Mesenchymal stem cell (in vitro differentiated cells and primary cell): ENCODE measurements around the gene ERC2.

ENCODE experiments used
- DNase-seq: peaks from one replicate; pipeline ENCODE4 v3.0.0-alpha.2; 2013
- H2AFZ ChIP-seq: one replicate; pipeline ENCODE4 v1.6.1; 2013; ENCODE audit warnings: low read depth, mild to moderate bottlenecking, control low read depth, inconsistent platforms, low read length, moderate library complexity
- H2AK5ac ChIP-seq: 2 replicates; pipeline ENCODE4 v1.6.1; 2013; ENCODE audit warnings: low read length, moderate library complexity, mild to moderate bottlenecking, inconsistent platforms; ENCODE audit not compliant: severe bottlenecking
- H2BK120ac ChIP-seq: one replicate; pipeline ENCODE4 v1.6.1; 2013; ENCODE audit warnings: low read depth, mild to moderate bottlenecking, inconsistent platforms, low read length, moderate library complexity
- H2BK12ac ChIP-seq, 2 experiments: one replicate each; pipeline ENCODE4 v1.6.1; 2013; ENCODE audit warnings: inconsistent platforms in 2 of 2, low read length in 2 of 2, mild to moderate bottlenecking in 2 of 2, moderate library complexity in 2 of 2, control low read depth in 1 of 2
- H2BK15ac ChIP-seq: one replicate; pipeline ENCODE4 v1.6.1; 2013; ENCODE audit warnings: mild to moderate bottlenecking, low read depth, inconsistent platforms; ENCODE audit not compliant: poor library complexity, severe bottlenecking
- H2BK5ac ChIP-seq: 2 replicates; pipeline ENCODE4 v1.6.1; 2013; ENCODE audit warnings: low read depth, mild to moderate bottlenecking, low read length, control low read depth, inconsistent platforms; ENCODE audit not compliant: poor library complexity, severe bottlenecking
- H3K14ac ChIP-seq, 2 experiments: one replicate each; pipeline ENCODE4 v1.6.1; 2013; ENCODE audit warnings: inconsistent platforms in 2 of 2, low read length in 2 of 2, control low read depth in 1 of 2, mild to moderate bottlenecking in 1 of 2, moderate library complexity in 1 of 2
- H3K18ac ChIP-seq, 2 experiments: one replicate each; pipeline ENCODE4 v1.6.1; 2013; ENCODE audit warnings: inconsistent platforms in 2 of 2, low read length in 2 of 2, control low read depth in 1 of 2, low read depth in 1 of 2, mild to moderate bottlenecking in 1 of 2
- H3K23ac ChIP-seq, 2 experiments: one replicate each; pipeline ENCODE4 v1.6.1; 2013; ENCODE audit warnings: inconsistent platforms in 2 of 2, low read length in 2 of 2, mild to moderate bottlenecking in 2 of 2, moderate library complexity in 2 of 2, control low read depth in 1 of 2
- H3K27ac ChIP-seq: 2 replicates; pipeline ENCODE4 v1.5.1; 2013; ENCODE audit warnings: mild to moderate bottlenecking, moderate library complexity, low read length, control low read depth, inconsistent platforms; ENCODE audit not compliant: poor library complexity, severe bottlenecking
- H3K27me3 ChIP-seq, 2 experiments: 2 replicates each; pipeline versions ENCODE4 v1.6.1 to v1.7.0; 2013; ENCODE audit warnings: low read length in 2 of 2, mild to moderate bottlenecking in 2 of 2, moderate library complexity in 2 of 2, control low read depth in 1 of 2, inconsistent platforms in 1 of 2; ENCODE audit not compliant: control insufficient read depth in 1 of 2, insufficient read depth in 1 of 2
- H3K36me3 ChIP-seq, 2 experiments: 2 replicates each; pipeline versions ENCODE4 v1.6.1 to v1.7.0; 2013; ENCODE audit warnings: low read length in 2 of 2, control low read depth in 1 of 2, inconsistent platforms in 1 of 2, low read depth in 1 of 2, mild to moderate bottlenecking in 1 of 2; ENCODE audit not compliant: insufficient read depth in 2 of 2, control insufficient read depth in 1 of 2
- H3K4ac ChIP-seq, 2 experiments: one replicate each; pipeline ENCODE4 v1.6.1; 2013; ENCODE audit warnings: inconsistent platforms in 2 of 2, low read length in 2 of 2, mild to moderate bottlenecking in 2 of 2, moderate library complexity in 2 of 2, control low read depth in 1 of 2, low read depth in 1 of 2
- H3K4me1 ChIP-seq: 2 replicates; pipeline ENCODE4 v1.6.1; 2013; ENCODE audit warnings: low read depth, low read length, control low read depth; ENCODE audit not compliant: control insufficient read depth, insufficient read depth
- H3K4me2 ChIP-seq: 2 replicates; pipeline ENCODE4 v1.6.1; 2013; ENCODE audit warnings: low read length, mild to moderate bottlenecking, inconsistent platforms; ENCODE audit not compliant: poor library complexity, severe bottlenecking
- H3K4me3 ChIP-seq, 2 experiments: 2 replicates each; pipeline versions ENCODE4 v1.5.1 to v1.7.0; 2013; ENCODE audit warnings: low read length in 2 of 2, mild to moderate bottlenecking in 2 of 2, control low read depth in 1 of 2, low read depth in 1 of 2; ENCODE audit not compliant: insufficient read depth in 1 of 2
- H3K79me1 ChIP-seq: replicated peaks from 2 replicates; pipeline ENCODE4 v1.6.1; 2013; ENCODE audit warnings: mild to moderate bottlenecking, control low read depth, low read length, inconsistent platforms; ENCODE audit not compliant: poor library complexity, severe bottlenecking
- H3K9ac ChIP-seq: 2 replicates; pipeline ENCODE4 v1.7.0; 2013; ENCODE audit warnings: mild to moderate bottlenecking, low read length, moderate library complexity
- H3K9me3 ChIP-seq: 2 replicates; pipeline ENCODE4 v1.7.0; 2013; ENCODE audit warnings: mild to moderate bottlenecking, low read length; ENCODE audit not compliant: control insufficient read depth
- H4K8ac ChIP-seq: one replicate; pipeline ENCODE4 v1.6.1; 2013; ENCODE audit warnings: inconsistent platforms, mild to moderate bottlenecking, low read length, moderate library complexity
- H4K91ac ChIP-seq: one replicate; pipeline ENCODE4 v1.6.1; 2013; ENCODE audit warnings: mild to moderate bottlenecking, low read length, inconsistent platforms
- WGBS: methylation state at CpG from one replicate; pipeline ENCODE4 v1.1.7; 2013; ENCODE audit warnings: mixed read lengths; 5-methylcytosine and 5-hydroxymethylcytosine counted together

Gene ERC2

DNA sequence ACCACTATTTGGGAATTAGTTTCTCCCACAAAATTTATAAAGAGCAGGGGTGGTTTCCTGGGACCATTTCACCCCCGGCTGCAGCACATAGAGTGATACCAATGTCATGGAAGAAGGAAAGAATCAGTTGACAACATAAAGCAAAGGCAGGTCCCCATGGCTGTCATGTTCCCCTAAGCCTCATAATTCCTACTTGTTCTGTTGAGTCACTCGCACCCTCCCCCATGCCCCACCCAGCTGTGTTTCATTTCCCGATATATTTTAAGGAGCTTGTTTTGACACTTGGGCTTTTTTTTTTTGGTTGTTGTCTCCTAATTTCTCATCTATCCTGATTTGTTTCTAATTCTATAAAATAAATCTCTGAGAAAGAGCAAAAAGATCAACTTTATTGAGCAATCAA is 24.9 kb downstream of the ERC2 start:
- no peak overlapping the region for H3K23ac ChIP-seq
- H2BK15ac ChIP-seq, result no peak overlapping the region
- H4K91ac ChIP-seq, result no peak overlapping the region
- 63% methylated on average over 1 of the region's 3 CpGs for WGBS
- no peak overlapping the region for H3K27ac ChIP-seq
- H3K27me3 ChIP-seq, result peaks cover 0 to 3% of the 10 kb centered on the region in 2 experiments
- no peak overlapping the region for H3K4me2 ChIP-seq
- H4K8ac ChIP-seq, result no peak overlapping the region
- H2BK12ac ChIP-seq, result no peak overlapping the region
- no peak for DNase-seq
- H2BK120ac ChIP-seq, result no peak overlapping the region
- H2BK5ac ChIP-seq, result no peak overlapping the region
- no peaks in the 10 kb centered on the region for H3K36me3 ChIP-seq
- peaks cover 3% of the 10 kb centered on the region for H3K79me1 ChIP-seq
- H3K9ac ChIP-seq, result no peak overlapping the region
- no peak overlapping the region for H2AK5ac ChIP-seq
- no peak overlapping the region for H2AFZ ChIP-seq
- no peak overlapping the region for H3K18ac ChIP-seq
- no peak overlapping the region for H3K4me3 ChIP-seq
- H3K9me3 ChIP-seq, result no peaks in the 10 kb centered on the region
- no peak overlapping the region for H3K14ac ChIP-seq
- no peak overlapping the region for H3K4ac ChIP-seq
- peaks cover 3% of the 10 kb centered on the region for H3K4me1 ChIP-seq

DNA sequence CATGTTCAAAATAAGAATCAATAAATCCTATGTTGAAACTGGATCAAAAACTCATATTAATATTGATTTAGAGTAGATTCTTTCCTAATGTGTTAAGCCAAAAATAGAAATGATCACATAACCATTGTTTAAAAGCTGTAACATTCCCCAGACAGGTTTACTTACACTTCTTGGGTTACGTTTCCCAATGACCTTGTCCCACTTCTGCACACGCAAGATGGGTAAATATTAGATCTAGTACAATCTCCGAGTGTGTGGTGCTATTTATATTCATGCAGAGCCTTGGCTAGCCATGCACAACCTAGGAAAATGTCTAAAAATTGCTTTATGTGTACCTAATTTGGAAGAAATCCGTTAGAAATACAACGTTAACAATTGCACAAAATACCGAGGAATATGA is 39.6 kb downstream of the ERC2 start:
- H3K79me1 ChIP-seq, result no peaks in the 10 kb centered on the region
- H3K18ac ChIP-seq, result no peak overlapping the region
- H3K36me3 ChIP-seq, result no peaks in the 10 kb centered on the region
- WGBS, result 84% methylated on average over 5 of the region's 6 CpGs
- no peak overlapping the region for H2AFZ ChIP-seq
- H3K4me2 ChIP-seq, result no peak overlapping the region
- no peaks in the 10 kb centered on the region for H3K4me1 ChIP-seq
- no peak for DNase-seq
- peaks cover 2% of the 10 kb centered on the region for H3K9me3 ChIP-seq
- no peak overlapping the region for H3K23ac ChIP-seq
- H2BK12ac ChIP-seq, result no peak overlapping the region
- H3K27me3 ChIP-seq, result no peaks in the 10 kb centered on the region
- no peak overlapping the region for H3K14ac ChIP-seq
- no peak overlapping the region for H2BK120ac ChIP-seq
- no peak overlapping the region for H2AK5ac ChIP-seq
- no peak overlapping the region for H4K8ac ChIP-seq
- H2BK5ac ChIP-seq, result no peak overlapping the region
- no peak overlapping the region for H3K27ac ChIP-seq
- H3K4me3 ChIP-seq, result no peak overlapping the region
- H3K9ac ChIP-seq, result no peak overlapping the region
- H4K91ac ChIP-seq, result no peak overlapping the region
- no peak overlapping the region for H3K4ac ChIP-seq
- no peak overlapping the region for H2BK15ac ChIP-seq

DNA sequence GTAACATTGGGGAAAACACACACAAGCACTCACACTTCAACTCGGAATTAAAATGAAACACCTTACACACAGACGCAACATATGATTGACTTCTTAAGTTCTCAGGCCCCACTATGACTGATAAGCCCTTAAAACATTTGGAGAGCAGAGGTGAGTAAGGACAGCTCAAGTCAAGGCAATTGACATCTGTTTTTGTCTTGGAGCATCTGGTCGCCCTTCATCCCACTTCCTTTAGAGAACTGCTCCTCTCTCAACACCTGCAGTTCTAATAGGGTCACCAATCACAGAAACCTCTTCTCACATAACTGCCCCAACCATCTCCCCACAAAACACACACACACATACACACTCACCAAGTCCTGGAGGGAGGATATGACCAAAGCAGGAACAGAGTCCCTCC is 43.4 kb downstream of the ERC2 start:
- no peak overlapping the region for H3K14ac ChIP-seq
- no peak overlapping the region for H3K4me3 ChIP-seq
- no peak for DNase-seq
- WGBS, result 77% methylated on average over 3 of the region's 3 CpGs
- H2AFZ ChIP-seq, result no peak overlapping the region
- H2BK12ac ChIP-seq, result no peak overlapping the region
- no peak overlapping the region for H3K18ac ChIP-seq
- no peak overlapping the region for H3K23ac ChIP-seq
- no peak overlapping the region for H3K27ac ChIP-seq
- H3K36me3 ChIP-seq, result no peaks in the 10 kb centered on the region
- H2AK5ac ChIP-seq, result no peak overlapping the region
- no peaks in the 10 kb centered on the region for H3K4me1 ChIP-seq
- H2BK120ac ChIP-seq, result no peak overlapping the region
- H3K4ac ChIP-seq, result no peak overlapping the region
- no peak overlapping the region for H4K8ac ChIP-seq
- peaks cover 2% of the 10 kb centered on the region for H3K9me3 ChIP-seq
- no peaks in the 10 kb centered on the region for H3K79me1 ChIP-seq
- no peak overlapping the region for H3K4me2 ChIP-seq
- no peak overlapping the region for H2BK5ac ChIP-seq
- H2BK15ac ChIP-seq, result no peak overlapping the region
- no peaks in the 10 kb centered on the region for H3K27me3 ChIP-seq
- H4K91ac ChIP-seq, result no peak overlapping the region
- no peak overlapping the region for H3K9ac ChIP-seq

DNA sequence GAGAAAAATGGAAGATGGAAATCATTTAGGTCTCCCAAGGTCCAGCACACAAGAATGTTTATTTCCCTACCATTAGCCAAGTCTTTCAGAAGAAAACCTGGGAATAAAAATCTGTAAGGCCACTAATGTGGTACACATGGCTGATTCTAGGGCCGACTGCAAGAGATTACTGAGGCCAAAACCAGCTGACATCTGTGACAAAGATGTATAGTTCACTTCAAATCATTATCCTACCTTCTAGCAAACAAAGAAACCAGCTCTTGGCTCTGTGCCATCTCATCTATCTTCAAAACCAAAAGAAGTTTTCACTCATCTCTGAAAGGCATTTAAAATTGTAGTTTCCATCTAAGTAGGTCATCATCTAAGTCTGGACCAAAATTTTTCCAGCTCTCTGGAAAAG is 43.9 kb downstream of the ERC2 start:
- Histone ChIP-seq H3K14ac (no peak overlapping the region), H3K4me3 (no peak overlapping the region), H3K4me1 (no peaks in the 10 kb centered on the region), H3K27ac (no peak overlapping the region), H3K23ac (no peak overlapping the region), H3K4ac (no peak overlapping the region), H2BK5ac (no peak overlapping the region), H3K9ac (no peak overlapping the region), H3K36me3 (no peaks in the 10 kb centered on the region), H4K8ac (no peak overlapping the region), H2BK15ac (no peak overlapping the region), H2BK120ac (no peak overlapping the region), H3K4me2 (no peak overlapping the region), H2BK12ac (no peak overlapping the region), H2AFZ (no peak overlapping the region), H3K18ac (no peak overlapping the region), H3K79me1 (no peaks in the 10 kb centered on the region), H4K91ac (no peak overlapping the region), H3K27me3 (no peaks in the 10 kb centered on the region), H2AK5ac (no peak overlapping the region), H3K9me3 (peaks cover 2% of the 10 kb centered on the region)
- no peak for DNase-seq
- WGBS, result 83% methylated on average over 1 of the region's 1 CpG
